SH-SY5Y (cell line): ENCODE measurements around the gene RUBCN.

ENCODE experiments used
- GATA2 ChIP-seq: IDR thresholded peaks from 2 replicates; pipeline ENCODE4 v1.6.1; 2011; ENCODE audit warnings: mild to moderate bottlenecking, low read depth, low read length
- GATA3 ChIP-seq: IDR thresholded peaks from 2 replicates; pipeline ENCODE4 v1.6.1; 2011; ENCODE audit warnings: low read depth, mild to moderate bottlenecking, low read length, moderate library complexity

Gene RUBCN

DNA sequence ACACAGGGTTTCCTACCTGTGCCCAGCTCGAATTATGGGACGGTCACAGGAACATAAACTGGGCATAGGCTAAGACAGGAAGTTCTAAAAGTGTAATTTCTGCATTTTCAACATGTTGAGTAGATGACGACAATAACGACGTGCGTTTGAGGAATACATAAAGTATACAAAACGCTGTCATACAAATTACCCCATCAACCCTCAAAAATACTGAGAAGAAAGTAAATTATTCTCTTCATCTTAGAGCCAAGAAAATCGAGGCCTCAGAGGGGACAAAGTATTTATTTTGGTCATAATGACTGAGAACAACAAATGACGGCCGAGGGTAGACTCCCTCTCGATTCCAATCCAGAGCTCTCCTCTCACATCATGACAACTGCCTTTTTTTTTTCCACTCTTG is 60.8 kb downstream of the RUBCN start:
- TF ChIP-seq GATA2 (no peak), GATA3 (no peak)

DNA sequence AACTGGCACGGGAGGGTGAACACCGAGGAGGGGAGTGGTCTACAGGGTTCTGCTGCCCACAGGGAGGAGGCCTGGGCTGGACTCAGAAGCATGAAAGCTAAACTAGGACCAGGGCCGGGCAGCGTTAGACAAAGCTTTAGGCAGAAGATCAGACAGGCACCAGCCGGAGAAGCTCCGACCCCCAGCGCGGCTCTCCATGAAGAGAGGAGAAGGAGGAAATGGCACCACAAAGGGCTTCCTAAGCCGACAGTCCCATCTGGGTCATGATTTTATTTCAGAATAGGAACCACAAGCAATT is 61.2 kb downstream of the RUBCN start:
- TF ChIP-seq GATA3 (no peak), GATA2 (no peak)

DNA sequence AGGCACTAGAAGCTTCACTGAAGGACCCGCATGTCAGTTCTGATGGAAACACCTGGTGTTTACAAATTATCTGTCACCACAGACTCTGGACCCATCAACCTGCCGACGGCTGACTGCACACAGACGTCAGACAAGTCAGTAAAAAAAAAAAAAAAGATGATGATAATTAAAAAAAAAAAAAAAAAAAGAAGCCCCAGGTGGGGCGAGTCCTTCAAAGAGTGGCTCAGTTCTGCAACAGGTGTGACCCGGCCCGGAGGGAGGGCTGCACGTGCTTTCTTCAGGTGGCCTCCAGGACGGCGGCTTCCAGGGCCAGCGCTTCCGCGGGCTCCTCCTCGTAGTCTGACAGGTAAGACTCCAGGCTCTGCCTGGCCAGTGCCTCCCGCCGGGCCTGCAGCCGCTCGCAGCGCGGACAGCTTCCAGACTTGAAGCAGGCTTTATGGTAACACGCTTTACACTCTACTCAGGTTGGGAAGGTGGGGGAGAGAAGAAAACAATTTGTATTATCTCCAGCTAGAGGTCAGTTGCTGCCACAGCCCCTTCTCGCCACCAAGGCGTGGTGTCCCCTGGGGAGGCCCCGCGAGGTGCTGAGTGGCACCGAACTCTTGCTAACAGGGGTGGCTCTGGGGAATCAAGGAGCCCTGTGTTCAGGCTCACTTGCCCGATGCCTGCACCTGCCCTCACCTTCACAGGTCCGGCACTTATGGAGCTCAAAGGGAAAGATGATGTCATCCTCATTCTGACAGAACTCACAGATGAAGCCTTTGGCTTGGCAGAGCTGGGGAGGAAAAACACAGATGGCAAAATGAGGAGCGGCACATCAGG is 61.8 kb downstream of the RUBCN start:
- TF ChIP-seq GATA2 (no peak), GATA3 (no peak)

DNA sequence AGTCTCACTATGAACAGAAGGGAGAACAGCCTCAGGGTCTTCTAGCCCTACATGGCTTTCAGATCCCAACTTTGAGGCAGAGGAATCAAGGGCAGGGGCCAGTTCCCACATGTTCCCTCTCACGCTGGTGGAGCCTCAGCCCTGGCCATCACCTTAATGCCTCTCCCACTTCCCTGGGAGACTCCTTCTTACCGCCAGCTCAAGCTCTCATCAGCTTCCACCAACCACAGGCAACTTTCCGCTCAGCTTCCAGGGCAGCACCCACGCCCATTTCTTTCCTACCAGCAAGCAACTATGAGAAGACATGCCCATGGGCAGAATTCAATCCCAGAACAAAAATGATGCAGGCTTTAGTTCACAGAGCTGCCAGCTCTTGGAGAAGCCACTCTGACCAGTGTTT is 63.5 kb downstream of the RUBCN start:
- TF ChIP-seq GATA2 (no peak), GATA3 (no peak)

DNA sequence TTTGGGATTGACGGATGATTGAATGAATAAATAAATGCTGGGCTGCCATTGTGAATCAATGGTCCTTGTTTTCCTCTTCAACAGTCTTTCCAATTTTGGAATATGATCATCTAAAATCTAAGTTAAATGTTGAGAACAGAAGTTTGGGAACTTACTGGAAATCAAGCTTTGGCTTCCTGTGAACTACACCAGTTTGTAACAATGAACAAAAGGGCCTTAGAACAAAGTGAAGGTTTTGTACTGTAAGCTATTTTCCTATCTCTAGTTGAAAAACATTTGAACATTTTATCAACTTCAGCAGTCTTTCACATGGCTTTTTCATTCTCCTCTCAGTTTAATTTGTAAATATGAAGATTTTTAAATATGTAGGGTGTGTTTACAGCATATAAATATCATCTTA is 66.3 kb downstream of the RUBCN start:
- TF ChIP-seq GATA3 = no peak
- no peak for TF ChIP-seq GATA2

DNA sequence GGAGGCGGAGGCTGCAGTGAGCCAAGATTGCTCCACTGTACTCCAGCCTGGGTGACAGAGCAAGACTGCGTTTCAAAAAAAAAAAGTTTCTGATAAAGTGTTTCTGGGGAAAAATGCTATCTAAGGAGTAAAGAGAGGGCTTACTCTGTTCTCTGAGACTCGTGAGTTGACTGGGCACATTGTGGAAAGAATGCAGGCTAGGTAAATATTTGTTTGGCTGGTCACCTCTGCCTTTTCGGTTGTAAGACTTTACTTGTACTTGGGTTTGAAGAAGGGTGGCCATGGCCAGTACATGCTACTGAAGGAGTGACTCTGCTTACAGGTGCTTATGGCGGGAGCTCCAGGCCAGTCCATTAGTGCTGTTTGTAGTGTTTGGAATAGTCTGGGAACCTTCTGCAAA is 68.7 kb downstream of the RUBCN start:
- TF ChIP-seq GATA2 = no peak
- no peak for TF ChIP-seq GATA3

DNA sequence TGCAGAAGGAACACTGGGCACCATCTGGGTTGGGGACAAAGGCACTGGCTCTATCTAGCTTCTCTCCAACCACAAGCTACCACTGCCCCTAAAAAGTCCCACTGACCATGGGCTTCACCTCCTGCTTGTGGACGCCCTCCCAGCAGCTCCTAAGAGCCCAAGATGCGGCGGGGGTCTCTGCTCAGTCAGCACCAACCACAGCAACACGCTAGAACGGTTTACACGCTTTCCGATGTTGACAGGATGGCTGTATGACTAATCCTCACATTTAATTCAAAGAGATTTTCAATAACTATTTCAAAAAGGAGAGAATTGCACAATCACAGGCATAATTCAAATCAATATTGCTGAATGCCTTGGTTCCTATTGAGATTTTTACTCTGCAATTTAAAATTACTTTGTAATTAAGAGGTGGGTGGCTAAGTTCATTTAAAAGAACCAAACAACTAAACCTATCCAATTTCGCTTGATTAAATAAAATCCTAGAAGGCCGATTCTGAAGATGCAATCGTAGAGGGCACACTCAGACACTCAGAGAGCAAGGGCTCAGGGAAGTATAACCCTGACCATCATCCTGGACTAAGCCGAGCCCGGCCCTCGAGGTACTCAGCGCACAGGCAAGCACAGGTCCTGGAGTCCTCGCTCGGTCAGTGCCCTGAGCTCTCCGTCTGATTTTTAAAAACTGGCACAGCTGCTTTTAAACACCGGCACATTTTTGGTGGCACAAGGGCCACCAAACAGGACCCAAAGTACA is 110.1 kb downstream of the RUBCN start:
- 0 out of 2 replicates have a peak, but pooled peaks have one; percentile 30 for TF ChIP-seq GATA2
